GM21529 (cell line): ENCODE measurements around the gene SPATA13.

ENCODE experiments used
- ATAC-seq: cut with Tn5 transposase; IDR thresholded peaks from one replicate; pipeline ENCODE4 v1.9.1; 2021; ENCODE audit not compliant: unreplicated experiment

SPATA13 gene

GRCh38 chr13:24166561-24166960 lies 6.0 kb downstream of the SPATA13 start:
- ATAC-seq: no peak

- ATAC-seq: no peak
These were observed 7.3 kb downstream of the SPATA13 start for GRCh38 chr13:24167666-24168391.

GRCh38 chr13:24168392-24168750 lies 7.9 kb downstream of the SPATA13 start:
- ATAC-seq: no peak

- ATAC-seq: no peak
These were observed 8.5 kb downstream of the SPATA13 start for GRCh38 chr13:24168979-24169378.

- ATAC-seq: no peak
These were observed 11.6 kb downstream of the SPATA13 start for GRCh38 chr13:24172071-24172470.

- ATAC-seq: no peak
These were observed 13.3 kb downstream of the SPATA13 start for GRCh38 chr13:24173795-24174194.

GRCh38 chr13:24175847-24176246 lies 15.3 kb downstream of the SPATA13 start:
- ATAC-seq: no peak

GRCh38 chr13:24176351-24177101 lies 16.0 kb downstream of the SPATA13 start:
- no peak for ATAC-seq

- ATAC-seq: no peak
These were observed 18.4 kb downstream of the SPATA13 start for GRCh38 chr13:24178847-24179485.

GRCh38 chr13:24179486-24179850 lies 18.9 kb downstream of the SPATA13 start:
- ATAC-seq: no peak

- ATAC-seq: no peak
These were observed 20.3 kb downstream of the SPATA13 start for GRCh38 chr13:24180750-24181377.

- no peak for ATAC-seq
These were observed 21.6 kb downstream of the SPATA13 start for GRCh38 chr13:24181991-24182702.

- no peak for ATAC-seq
These were observed 22.2 kb downstream of the SPATA13 start for GRCh38 chr13:24182703-24183081.

GRCh38 chr13:24183741-24184182 lies 23.2 kb downstream of the SPATA13 start:
- no peak for ATAC-seq

GRCh38 chr13:24184265-24184841 lies 23.8 kb downstream of the SPATA13 start:
- no peak for ATAC-seq

- no peak for ATAC-seq
These were observed 24.4 kb downstream of the SPATA13 start for GRCh38 chr13:24184882-24185281.

GRCh38 chr13:24185591-24186232 lies 25.2 kb downstream of the SPATA13 start:
- ATAC-seq: no peak

- ATAC-seq: no peak
These were observed 26.7 kb downstream of the SPATA13 start for GRCh38 chr13:24187185-24187584.

GRCh38 chr13:24192057-24192810 lies 31.7 kb downstream of the SPATA13 start:
- ATAC-seq: no peak

- no peak for ATAC-seq
These were observed 32.3 kb downstream of the SPATA13 start for GRCh38 chr13:24192811-24193162.
